ENCODE results near the gene NOL7. TPM values are rescaled to one million over a fixed set of nuclear protein-coding genes. Genes with fewer than 3 reads are reported as not detected.
A peak's percentile ranks its signal among the peaks of the same experiment; 100 is the strongest.

NOL7 gene
- polyA plus RNA-seq, 3 donors, result 22.7 to 58.5 (median 56.9) TPM

- Mint-ChIP-seq H3K27ac (peak overlapping the region in 2 of 7 donors; percentile 14 to 48), H3K27me3 (ENCODE audit: low read depth in 3 of 3) (peaks cover 0 to 3% (median 0%) of the 10 kb centered on the region in 3 donors), H3K4me3 (peak overlapping the region in 1 of 2 donors; percentile 54), H3K4me1 (peaks cover 38% of the 10 kb centered on the region), H3K9me3 (peaks cover 0 to 1% (median 0%) of the 10 kb centered on the region in 7 donors), H3K36me3 (peaks cover 38 to 54% of the 10 kb centered on the region in 2 donors)
- H3K9me3 ChIP-seq (replicated peaks in 1 of 2; ENCODE audit: control insufficient read depth in 1 of 2, insufficient read depth in 1 of 2, low read length in 2 of 2), result no peaks in the 10 kb centered on the region
- H3K9ac ChIP-seq (ENCODE audit: insufficient read depth, low read length, poor library complexity, severe bottlenecking), result no peak overlapping the region
- no peak overlapping the region for H2AFZ ChIP-seq (ENCODE audit: insufficient read depth, low read depth, low read length, poor library complexity, severe bottlenecking)
- peaks cover 21 to 63% of the 10 kb centered on the region in 2 donors for H3K36me3 ChIP-seq (replicated peaks in 1 of 2; ENCODE audit: control insufficient read depth in 1 of 2, insufficient read depth in 2 of 2, low read length in 2 of 2)
- no peak overlapping the region for H3K4me2 ChIP-seq (replicated peaks; ENCODE audit: extremely low read depth, low read length, poor library complexity, severe bottlenecking)
- H3K4me1 ChIP-seq (ENCODE audit: control insufficient read depth in 1 of 2, insufficient read depth in 2 of 2, low read length in 2 of 2), result peaks cover 30 to 34% of the 10 kb centered on the region in 2 donors
- no peak for TF ChIP-seq CTCF (IDR thresholded peaks at IDR 0.05)
- intact Hi-C loops (cut with micrococcal nuclease), result no loop called here
- DNase-seq, result peak in 2 of 3 donors; percentile 13 to 34
- WGBS (ENCODE audit: insufficient coverage), result no CpG with 5 or more reads among the region's 4 CpGs
- no peak overlapping the region for H3K4me3 ChIP-seq (replicated peaks in 1 of 3; ENCODE audit: low read depth in 2 of 3, low read length in 3 of 3)
- H4K20me1 ChIP-seq (ENCODE audit: insufficient read depth, low read length), result peaks cover 5% of the 10 kb centered on the region
- H3K27ac ChIP-seq (ENCODE audit: low read depth in 1 of 2, low read length in 2 of 2), result peak overlapping the region in 1 of 2 donors; percentile 44
- H3K27me3 ChIP-seq (ENCODE audit: control insufficient read depth in 2 of 2, insufficient read depth in 2 of 2, low read length in 2 of 2), result no peaks in the 10 kb centered on the region
- H3K79me2 ChIP-seq (ENCODE audit: insufficient read depth, low read length), result peaks cover 13% of the 10 kb centered on the region
Measured at GRCh38 chr6:13635948-13636658, 21.0 kb downstream of the NOL7 start.

- H3K36me3 ChIP-seq (replicated peaks in 1 of 2; ENCODE audit: control insufficient read depth in 1 of 2, insufficient read depth in 2 of 2, low read length in 2 of 2), result peaks cover 10 to 56% of the 10 kb centered on the region in 2 donors
- WGBS (ENCODE audit: insufficient coverage), result no CpG with 5 or more reads among the region's 1 CpG
- H3K27ac ChIP-seq (ENCODE audit: low read depth in 1 of 2, low read length in 2 of 2), result peak overlapping the region in 1 of 2 donors; percentile 67
- H3K4me3 ChIP-seq (replicated peaks in 1 of 3; ENCODE audit: low read depth in 2 of 3, low read length in 3 of 3), result no peak overlapping the region
- Mint-ChIP-seq H3K4me3 (no peak overlapping the region), H3K27me3 (ENCODE audit: low read depth in 3 of 3) (peaks cover 0 to 1% (median 0%) of the 10 kb centered on the region in 3 donors), H3K27ac (peak overlapping the region in 5 of 7 donors; percentile 10 to 86 (median 80)), H3K36me3 (peaks cover 32 to 46% of the 10 kb centered on the region in 2 donors), H3K4me1 (peaks cover 37% of the 10 kb centered on the region), H3K9me3 (no peaks in the 10 kb centered on the region)
- intact Hi-C loops (cut with micrococcal nuclease), result no loop called here
- peaks cover 30 to 34% of the 10 kb centered on the region in 2 donors for H3K4me1 ChIP-seq (ENCODE audit: control insufficient read depth in 1 of 2, insufficient read depth in 2 of 2, low read length in 2 of 2)
- H3K4me2 ChIP-seq (replicated peaks; ENCODE audit: extremely low read depth, low read length, poor library complexity, severe bottlenecking), result no peak overlapping the region
- no peak overlapping the region for H2AFZ ChIP-seq (ENCODE audit: insufficient read depth, low read depth, low read length, poor library complexity, severe bottlenecking)
- H4K20me1 ChIP-seq (ENCODE audit: insufficient read depth, low read length), result peaks cover 5% of the 10 kb centered on the region
- no peak overlapping the region for H3K9ac ChIP-seq (ENCODE audit: insufficient read depth, low read length, poor library complexity, severe bottlenecking)
- no peak for DNase-seq
- H3K9me3 ChIP-seq (replicated peaks in 1 of 2; ENCODE audit: control insufficient read depth in 1 of 2, insufficient read depth in 1 of 2, low read length in 2 of 2), result no peaks in the 10 kb centered on the region
- no peak for TF ChIP-seq CTCF (IDR thresholded peaks at IDR 0.05)
- peaks cover 13% of the 10 kb centered on the region for H3K79me2 ChIP-seq (ENCODE audit: insufficient read depth, low read length)
- H3K27me3 ChIP-seq (ENCODE audit: control insufficient read depth in 2 of 2, insufficient read depth in 2 of 2, low read length in 2 of 2), result no peaks in the 10 kb centered on the region
Measured at GRCh38 chr6:13638014-13638413, 22.9 kb downstream of the NOL7 start.

Data from CD14-positive monocyte (primary cell).